Lung microvascular endothelial cell (primary cell): ENCODE results near the gene DERL3. TPM values are rescaled to one million over a fixed set of nuclear protein-coding genes. Genes with fewer than 3 reads are reported as not detected.
"Not testable (repeated sequence)": the region's sequence is repeated elsewhere in the genome, so short reads cannot be mapped to it uniquely, and the experiment has no call there.

Experiments used
- DNase-seq, 2 donors: peaks; one replicate each; pipeline versions ENCODE4 v3.0.0 to v3.0.0-alpha.2; 2010; ENCODE audit warnings: low read depth in 2 of 2
- total RNA-seq: library from RNA; depleted of rRNA; stranded (reverse); fragments of >200 nt; gene quantifications from 2 replicates; pipeline ENCODE4 v1.2.1, GENCODE V29; 2014

DERL3 gene
- 0.40 and 0.44 TPM in 2 replicates for total RNA-seq

GRCh38 chr22:23838681-23839468 is at the start of gene DERL3:
Gene DERL3, minus strand, starts transcription at chr22:23839006. Its CDS starts 19 bp downstream, at chr22:23838987.
- DNase-seq = peak; percentile 98 to 99

DNA sequence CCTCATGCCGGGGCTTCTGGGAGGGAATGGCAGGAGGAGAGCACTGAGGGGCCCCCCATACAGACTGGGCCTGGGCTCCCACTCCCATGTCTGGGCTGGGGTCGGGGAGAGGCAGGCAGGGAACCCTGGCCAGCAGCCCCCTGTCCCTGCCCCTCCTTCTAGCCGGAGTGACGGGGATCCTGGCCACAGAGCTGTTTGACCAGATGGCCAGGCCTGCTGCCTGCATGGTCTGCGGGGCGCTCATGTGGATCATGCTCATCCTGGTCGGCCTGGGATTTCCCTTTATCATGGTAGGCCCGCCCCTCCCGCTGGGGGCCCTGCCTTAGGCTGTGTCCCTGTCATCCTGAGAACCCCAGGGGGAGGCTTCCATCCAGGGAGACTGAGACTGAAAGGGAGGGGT is 45.3 kb upstream of the DERL3 start:
- no peak for DNase-seq

DNA sequence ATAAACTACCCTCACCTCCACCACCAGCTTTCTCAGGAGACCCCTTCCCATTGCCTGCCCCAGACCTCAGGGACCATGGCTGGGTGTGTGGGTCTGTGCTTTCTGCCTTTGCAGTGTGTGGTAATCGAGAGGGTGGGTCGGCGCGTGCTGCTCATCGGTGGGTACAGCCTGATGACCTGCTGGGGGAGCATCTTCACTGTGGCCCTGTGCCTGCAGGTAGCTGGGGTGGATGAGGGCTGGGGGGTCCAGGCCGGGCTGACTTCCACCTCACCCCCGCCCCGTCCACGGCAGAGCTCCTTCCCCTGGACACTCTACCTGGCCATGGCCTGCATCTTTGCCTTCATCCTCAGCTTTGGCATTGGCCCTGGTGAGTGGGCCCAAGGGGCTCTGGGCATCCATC is 44.9 kb upstream of the DERL3 start:
- no peak for DNase-seq

DNA sequence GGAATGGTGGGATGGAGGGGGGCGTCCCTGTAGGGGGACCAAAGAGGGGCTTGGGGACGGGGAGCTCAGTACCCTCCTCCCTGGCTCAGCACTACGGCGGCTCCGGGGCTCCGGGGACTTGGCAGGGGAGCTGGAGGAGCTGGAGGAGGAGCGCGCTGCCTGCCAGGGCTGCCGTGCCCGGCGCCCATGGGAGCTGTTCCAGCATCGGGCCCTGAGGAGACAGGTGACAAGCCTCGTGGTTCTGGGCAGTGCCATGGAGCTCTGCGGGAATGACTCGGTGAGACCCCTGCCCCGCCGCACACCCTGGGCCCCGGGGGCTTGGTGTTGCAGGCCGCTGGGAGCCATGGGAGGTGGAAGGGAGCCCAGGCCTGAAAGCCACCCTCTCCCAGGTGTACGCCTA is 43.6 kb upstream of the DERL3 start:
- DNase-seq = no peak

- DNase-seq = no peak
Measured at GRCh38 chr22:23878219-23878618, 39.4 kb upstream of the DERL3 start.

DNA sequence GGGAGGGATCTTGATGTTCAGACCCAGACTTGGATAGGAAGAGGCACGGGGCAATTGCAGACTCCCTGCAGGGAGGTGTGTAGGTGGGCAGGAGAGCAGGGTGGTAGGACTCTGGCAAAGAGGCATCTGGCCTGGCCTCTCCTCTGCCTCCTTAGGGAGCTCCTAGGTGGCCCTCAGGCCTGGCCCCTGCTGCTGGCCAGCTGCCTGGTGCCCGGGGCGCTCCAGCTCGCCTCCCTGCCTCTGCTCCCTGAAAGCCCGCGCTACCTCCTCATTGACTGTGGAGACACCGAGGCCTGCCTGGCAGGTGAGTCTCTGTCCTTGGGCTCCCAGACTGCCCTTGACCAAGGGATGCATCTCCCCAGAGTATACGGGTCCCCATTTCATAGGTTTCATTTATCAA is 38.8 kb upstream of the DERL3 start:
- DNase-seq = no peak

DNA sequence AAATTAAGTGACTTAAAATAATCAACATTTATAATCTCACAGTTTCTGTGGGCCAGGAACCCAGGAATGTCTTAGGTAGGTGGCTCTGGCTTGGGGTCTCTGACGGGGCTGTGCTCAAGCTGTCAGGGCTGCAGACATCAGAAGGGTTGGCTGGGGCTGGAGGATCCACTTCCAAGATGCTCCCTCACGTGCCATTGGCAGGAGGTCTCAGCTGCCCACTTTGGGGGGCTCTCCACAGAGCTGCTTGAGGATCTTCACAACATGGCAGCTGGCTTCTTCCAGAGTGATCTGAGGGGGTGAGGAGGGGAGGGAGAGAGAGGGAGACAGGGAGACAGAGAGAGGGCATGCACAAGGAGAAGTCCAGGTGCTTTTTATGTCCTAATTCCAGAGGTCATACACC is 37.0 kb upstream of the DERL3 start:
- no peak for DNase-seq

GRCh38 chr22:23874871-23875270 is 36.1 kb upstream of the DERL3 start:
- no peak for DNase-seq

DNA sequence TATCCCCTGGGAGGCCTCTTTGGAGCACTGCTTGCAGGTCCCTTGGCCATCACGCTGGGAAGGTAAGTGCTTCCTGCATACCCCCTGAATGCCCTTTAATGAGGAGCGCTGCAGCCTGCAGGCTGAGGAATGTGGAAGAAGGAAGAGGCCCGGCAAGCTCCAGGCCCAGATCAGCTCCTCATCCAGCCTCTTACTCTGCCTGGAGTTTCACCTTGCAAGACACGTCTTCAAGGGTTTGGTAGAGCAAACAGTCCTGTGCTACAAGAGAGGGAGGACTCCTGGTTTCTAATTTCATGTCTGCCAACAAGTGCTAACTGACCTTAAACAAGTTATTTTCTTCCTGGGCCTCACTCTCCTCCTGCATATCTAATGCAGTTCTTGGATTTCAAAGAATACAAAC is 29.8 kb upstream of the DERL3 start:
- no peak for DNase-seq

DNA sequence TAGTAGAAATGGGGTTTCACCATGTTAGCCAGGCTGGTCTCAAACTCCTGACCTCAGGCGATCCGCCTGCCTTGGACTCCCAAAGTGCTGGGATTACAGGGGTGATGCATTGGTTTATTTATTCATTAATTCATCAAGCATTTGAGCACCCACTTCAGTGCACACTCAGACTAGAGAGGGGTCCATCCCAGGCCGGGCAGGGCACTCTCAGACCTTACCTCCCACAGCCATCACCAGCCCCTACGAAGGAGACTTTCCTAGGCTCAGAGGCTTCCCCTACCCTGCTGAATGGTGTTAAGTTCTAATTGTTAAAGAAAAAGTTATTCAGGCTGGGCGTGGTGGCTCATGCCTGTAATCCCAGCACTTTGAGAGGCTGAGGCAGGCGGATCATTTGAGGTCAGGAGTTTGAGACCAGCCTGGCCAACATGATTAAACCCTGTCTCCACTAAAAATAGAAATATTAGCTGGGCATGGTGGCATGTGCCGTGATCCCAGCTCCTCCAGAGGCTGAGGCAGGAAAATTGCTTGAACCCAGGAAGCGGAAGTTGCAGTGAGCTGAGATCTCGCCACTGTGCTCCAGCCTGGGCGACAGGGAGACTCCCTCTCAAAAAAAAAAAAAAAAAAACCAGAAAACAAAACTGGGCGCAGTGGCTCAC is 25.8 kb upstream of the DERL3 start:
- DNase-seq = not testable (repeated sequence)

DNA sequence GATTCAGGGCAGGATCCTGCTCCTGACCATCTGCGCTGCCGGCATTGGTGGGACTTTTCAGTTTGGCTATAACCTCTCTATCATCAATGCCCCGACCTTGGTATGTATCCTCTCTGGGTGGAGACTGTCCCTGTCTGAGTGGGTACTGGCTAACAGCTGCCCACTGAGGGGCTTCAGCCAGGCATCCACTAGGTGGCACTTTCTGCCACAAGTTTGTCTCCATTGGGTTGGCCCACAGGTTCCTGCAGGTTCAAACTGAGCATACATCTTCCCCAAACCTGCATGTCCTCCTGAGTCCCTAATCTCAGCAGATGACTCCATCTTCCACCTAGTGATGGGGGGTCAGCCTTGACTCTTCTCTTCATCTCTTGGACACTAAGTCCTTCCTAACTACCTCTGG is 23.3 kb upstream of the DERL3 start:
- DNase-seq = peak; percentile 71 to 78

GRCh38 chr22:23860187-23860586 is 21.4 kb upstream of the DERL3 start:
- not testable (repeated sequence) for DNase-seq

DNA sequence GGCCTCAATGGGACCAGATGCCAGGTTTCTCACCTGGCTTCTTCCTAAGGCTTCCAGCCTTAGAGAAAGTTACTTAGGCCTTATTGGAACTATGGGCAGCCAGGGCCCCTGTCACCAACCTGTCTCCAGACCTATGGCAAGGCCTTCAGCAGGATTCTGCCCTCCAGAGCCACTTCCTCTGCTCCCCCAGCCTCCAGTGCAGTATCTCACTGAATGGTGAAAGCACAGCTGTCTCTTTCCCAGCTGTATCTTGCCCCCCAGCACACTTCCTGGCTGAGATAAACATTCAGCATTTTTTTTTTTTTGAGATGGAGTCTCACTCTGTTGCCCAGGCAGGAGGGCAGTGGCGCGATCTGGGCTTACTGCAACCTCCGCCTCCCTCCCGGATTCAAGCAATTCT is 20.4 kb upstream of the DERL3 start:
- no peak for DNase-seq

- DNase-seq = no peak
Measured at GRCh38 chr22:23858484-23858815, 19.6 kb upstream of the DERL3 start.

GRCh38 chr22:23857606-23858483 is 19.0 kb upstream of the DERL3 start, which contains the start of gene SLC2A11:
Gene SLC2A11, plus strand, starts transcription at chr22:23857875. Its CDS starts 125 bp downstream, at chr22:23858000.
- peak; percentile 96 to 97 for DNase-seq

GRCh38 chr22:23856721-23857605 is 18.2 kb upstream of the DERL3 start:
- DNase-seq = peak in 1 of 2 donors; percentile 36

GRCh38 chr22:23850136-23850611 is 11.4 kb upstream of the DERL3 start:
- DNase-seq = no peak

- peak; percentile 68 to 81 for DNase-seq
Measured at GRCh38 chr22:23849009-23850006, 10.5 kb upstream of the DERL3 start.

DNA sequence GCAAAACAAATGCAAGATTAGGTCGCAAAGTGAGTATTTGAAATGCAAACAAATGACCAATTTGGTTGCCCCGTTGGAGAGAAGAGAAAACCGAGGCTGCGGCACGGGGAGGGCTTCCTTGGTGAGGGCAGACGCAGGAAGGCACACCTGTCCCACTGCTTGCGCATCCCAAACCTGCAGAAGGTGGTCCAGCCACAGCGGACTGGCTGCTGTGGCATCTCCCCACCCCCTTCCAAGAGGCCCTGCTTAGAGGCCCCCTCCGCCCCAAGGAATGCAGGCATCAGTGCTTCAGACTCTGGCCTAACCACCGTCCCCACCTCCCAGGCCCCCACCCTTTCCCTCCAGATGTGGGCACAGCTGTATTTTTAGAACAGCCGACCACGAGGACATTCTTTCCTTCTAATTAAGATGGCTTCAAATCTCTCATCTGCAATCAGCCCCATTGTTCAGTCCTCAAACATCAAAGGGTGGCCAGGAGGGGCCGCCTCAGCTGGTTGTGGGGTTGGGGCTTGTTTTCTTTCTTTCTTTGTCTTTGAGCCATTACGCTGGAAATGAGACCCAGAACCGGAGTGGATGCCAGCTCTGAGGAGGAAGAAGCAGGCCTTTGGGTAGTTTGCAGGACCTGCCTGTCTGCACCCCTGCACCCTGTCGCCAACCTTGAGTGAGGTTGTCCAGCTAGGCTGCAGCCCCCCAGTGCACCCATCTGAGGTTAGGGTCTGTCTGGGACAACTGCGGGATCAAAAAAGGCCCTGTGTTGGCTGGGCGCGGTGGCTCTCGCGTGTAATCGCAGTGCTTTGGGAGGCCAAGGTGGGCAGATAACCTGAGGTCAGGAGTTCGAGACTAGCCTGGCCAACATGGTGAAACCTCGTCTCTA is 9.4 kb upstream of the DERL3 start:
- no peak for DNase-seq
